H1 (cell line): ENCODE measurements around the gene MAPT.

Source experiments
- CREB1 ChIP-seq: IDR thresholded peaks from 2 replicates; pipeline ENCODE4 v1.6.1; 2012; ENCODE audit warnings: inconsistent platforms
- GABPA ChIP-seq: IDR thresholded peaks from 2 replicates; pipeline ENCODE4 v1.6.1; 2011; ENCODE audit warnings: mild to moderate bottlenecking, low read length, moderate library complexity, borderline replicate concordance; ENCODE audit not compliant: insufficient read depth
- HDAC2 ChIP-seq, 2 experiments: fragments of 300-600 bp in 1 of 2; sonication (generic) in 1 of 2; IDR thresholded peaks; 2 replicates each; pipeline ENCODE4 v1.6.1; 2011 to 2012; ENCODE audit warnings: low read depth in 2 of 2, low read length in 2 of 2, mild to moderate bottlenecking in 2 of 2, moderate library complexity in 2 of 2, borderline replicate concordance in 1 of 2, inconsistent platforms in 1 of 2
- JUND ChIP-seq: IDR thresholded peaks from 2 replicates; pipeline ENCODE4 v1.6.1; 2011; ENCODE audit warnings: mild to moderate bottlenecking, improper control_type of control experiment, low read length
- MAX ChIP-seq: IDR thresholded peaks from 2 replicates; pipeline ENCODE4 v1.6.1; 2012; ENCODE audit warnings: inconsistent platforms
- POLR2A ChIP-seq, 2 experiments: IDR thresholded peaks; 1 replicate in 1 of 2; 2 replicates in 1 of 2; pipeline ENCODE4 v1.6.1; 2011; ENCODE audit warnings: low read depth in 2 of 2, low read length in 2 of 2, mild to moderate bottlenecking in 2 of 2; ENCODE audit errors: control extremely low read depth in 1 of 2
- RNF2 ChIP-seq: fragments of 200-900, 300-1000 bp; sonication (generic); IDR thresholded peaks from 2 replicates; pipeline ENCODE4 v1.7.1; 2016; ENCODE audit warnings: borderline replicate concordance, low read depth, mild to moderate bottlenecking, antibody characterized with exemption, low read length; ENCODE audit not compliant: poor library complexity, severe bottlenecking; ENCODE audit errors: missing control alignments
- RXRA ChIP-seq: IDR thresholded peaks from 2 replicates; pipeline ENCODE4 v1.6.1; 2011; ENCODE audit warnings: low read depth, mild to moderate bottlenecking, low read length, moderate library complexity; ENCODE audit not compliant: insufficient read depth
- TF ChIP-seq, protein P1 (sequence below), 3 experiments: IDR thresholded peaks; 1 replicate in 2 of 3; 2 replicates in 1 of 3; pipeline versions ENCODE4 v1.5.1 to v1.6.1; 2011; ENCODE audit warnings: low read length in 3 of 3, mild to moderate bottlenecking in 3 of 3, inconsistent platforms in 2 of 3, low read depth in 1 of 3, moderate library complexity in 1 of 3; ENCODE audit not compliant: insufficient read depth in 1 of 3; ENCODE audit errors: control extremely low read depth in 1 of 3

GRCh38 chr17:45877467-45877866, 16.9 kb upstream of the MAPT start:
- TF ChIP-seq MAX (no peak), GABPA (no peak), JUND (no peak), POLR2A (IDR thresholded peaks at IDR 0.05; ENCODE audit: control extremely low read depth in 1 of 2, low read depth in 2 of 2, low read length in 2 of 2) (no peak), CREB1 (no peak), RXRA (no peak), HDAC2 (IDR thresholded peaks at IDR 0.05; ENCODE audit: borderline replicate concordance in 1 of 2, low read depth in 2 of 2, low read length in 2 of 2) (peak in 1 of 2 experiments; percentile 67; a peak in 1 of 4 replicates), RNF2 (no peak)
- TF ChIP-seq, protein P1, sequence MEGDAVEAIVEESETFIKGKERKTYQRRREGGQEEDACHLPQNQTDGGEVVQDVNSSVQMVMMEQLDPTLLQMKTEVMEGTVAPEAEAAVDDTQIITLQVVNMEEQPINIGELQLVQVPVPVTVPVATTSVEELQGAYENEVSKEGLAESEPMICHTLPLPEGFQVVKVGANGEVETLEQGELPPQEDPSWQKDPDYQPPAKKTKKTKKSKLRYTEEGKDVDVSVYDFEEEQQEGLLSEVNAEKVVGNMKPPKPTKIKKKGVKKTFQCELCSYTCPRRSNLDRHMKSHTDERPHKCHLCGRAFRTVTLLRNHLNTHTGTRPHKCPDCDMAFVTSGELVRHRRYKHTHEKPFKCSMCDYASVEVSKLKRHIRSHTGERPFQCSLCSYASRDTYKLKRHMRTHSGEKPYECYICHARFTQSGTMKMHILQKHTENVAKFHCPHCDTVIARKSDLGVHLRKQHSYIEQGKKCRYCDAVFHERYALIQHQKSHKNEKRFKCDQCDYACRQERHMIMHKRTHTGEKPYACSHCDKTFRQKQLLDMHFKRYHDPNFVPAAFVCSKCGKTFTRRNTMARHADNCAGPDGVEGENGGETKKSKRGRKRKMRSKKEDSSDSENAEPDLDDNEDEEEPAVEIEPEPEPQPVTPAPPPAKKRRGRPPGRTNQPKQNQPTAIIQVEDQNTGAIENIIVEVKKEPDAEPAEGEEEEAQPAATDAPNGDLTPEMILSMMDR (IDR thresholded peaks at IDR 0.05; ENCODE audit: control extremely low read depth in 1 of 3, insufficient read depth in 1 of 3, low read depth in 1 of 3, low read length in 3 of 3): no peak
